ENCODE results near the gene AP1S2. TPM values are rescaled to one million over a fixed set of nuclear protein-coding genes. Genes with fewer than 3 reads are reported as not detected.

Gene AP1S2
- total RNA-seq, 1 donor from 2014 or later = 873 TPM

GRCh38 chrX:15864629-15865028 lies 10.0 kb upstream of the AP1S2 start:
- no peaks in the 10 kb centered on the region for H4K20me1 ChIP-seq (ENCODE audit: low read depth)
- H3K9ac ChIP-seq = no peak overlapping the region
- no peaks in the 10 kb centered on the region for H3K4me1 Mint-ChIP-seq
- H3K4me3 Mint-ChIP-seq = no peak overlapping the region
- H3K36me3 ChIP-seq = no peaks in the 10 kb centered on the region
- no peaks in the 10 kb centered on the region for H3K79me2 ChIP-seq (ENCODE audit: low read depth)
- H3F3A ChIP-seq (ENCODE audit: low read depth) = peaks cover 11% of the 10 kb centered on the region
- H3K27me3 Mint-ChIP-seq (ENCODE audit: insufficient read depth, low read depth) = no peaks in the 10 kb centered on the region
- H3K9me3 Mint-ChIP-seq = peaks cover 3% of the 10 kb centered on the region
- no peak overlapping the region for H3K27ac ChIP-seq
- H3K27ac Mint-ChIP-seq = no peak overlapping the region
- no peak overlapping the region for H3K4me2 ChIP-seq
- TF ChIP-seq EZH2 (IDR thresholded peaks at IDR 0.05) (no peak), EZH2phosphoT487 (IDR thresholded peaks at IDR 0.05) (no peak), CTCF (IDR thresholded peaks at IDR 0.05) (no peak)
- H3K4me3 ChIP-seq = no peak overlapping the region
- peaks cover 17% of the 10 kb centered on the region for H3K4me1 ChIP-seq
- H3K27me3 ChIP-seq = no peaks in the 10 kb centered on the region
- H3K36me3 Mint-ChIP-seq = peaks cover 3% of the 10 kb centered on the region
- H2AFZ ChIP-seq (replicated peaks) = no peak overlapping the region
- H3K9me3 ChIP-seq (ENCODE audit: low read depth) = no peaks in the 10 kb centered on the region
- DNase-seq (ENCODE audit: low spot score) = no peak

- Mint-ChIP-seq H3K27me3 (ENCODE audit: insufficient read depth, low read depth) (no peaks in the 10 kb centered on the region), H3K36me3 (peaks cover 3% of the 10 kb centered on the region), H3K4me3 (no peak overlapping the region), H3K4me1 (no peaks in the 10 kb centered on the region), H3K9me3 (peaks cover 3% of the 10 kb centered on the region), H3K27ac (no peak overlapping the region)
- no peak for TF ChIP-seq EZH2phosphoT487 (IDR thresholded peaks at IDR 0.05)
- TF ChIP-seq CTCF (IDR thresholded peaks at IDR 0.05) = no peak
- TF ChIP-seq EZH2 (IDR thresholded peaks at IDR 0.05) = no peak
- H3K27me3 ChIP-seq = no peaks in the 10 kb centered on the region
- H3F3A ChIP-seq (ENCODE audit: low read depth) = peaks cover 11% of the 10 kb centered on the region
- H3K4me1 ChIP-seq = peaks cover 17% of the 10 kb centered on the region
- H2AFZ ChIP-seq (replicated peaks) = no peak overlapping the region
- H3K27ac ChIP-seq = no peak overlapping the region
- no peak for DNase-seq (ENCODE audit: low spot score)
- H3K79me2 ChIP-seq (ENCODE audit: low read depth) = no peaks in the 10 kb centered on the region
- no peaks in the 10 kb centered on the region for H3K36me3 ChIP-seq
- H3K9ac ChIP-seq = no peak overlapping the region
- H3K4me3 ChIP-seq = no peak overlapping the region
- H3K4me2 ChIP-seq = no peak overlapping the region
- no peaks in the 10 kb centered on the region for H3K9me3 ChIP-seq (ENCODE audit: low read depth)
- no peaks in the 10 kb centered on the region for H4K20me1 ChIP-seq (ENCODE audit: low read depth)
Measured at GRCh38 chrX:15864023-15864422, 9.4 kb upstream of the AP1S2 start.

- peaks cover 3% of the 10 kb centered on the region for H3K36me3 Mint-ChIP-seq
- Histone ChIP-seq H3K4me3 (no peak overlapping the region), H3K36me3 (no peaks in the 10 kb centered on the region), H3K9me3 (ENCODE audit: low read depth) (no peaks in the 10 kb centered on the region), H4K20me1 (ENCODE audit: low read depth) (no peaks in the 10 kb centered on the region), H3F3A (ENCODE audit: low read depth) (peaks cover 18% of the 10 kb centered on the region), H2AFZ (replicated peaks) (no peak overlapping the region), H3K9ac (no peak overlapping the region), H3K4me2 (no peak overlapping the region), H3K27ac (no peak overlapping the region), H3K4me1 (peaks cover 20% of the 10 kb centered on the region), H3K27me3 (no peaks in the 10 kb centered on the region), H3K79me2 (ENCODE audit: low read depth) (no peaks in the 10 kb centered on the region)
- DNase-seq (ENCODE audit: low spot score) = no peak
- H3K4me3 Mint-ChIP-seq = no peak overlapping the region
- H3K4me1 Mint-ChIP-seq = peaks cover 7% of the 10 kb centered on the region
- H3K27me3 Mint-ChIP-seq (ENCODE audit: insufficient read depth, low read depth) = no peaks in the 10 kb centered on the region
- no peak overlapping the region for H3K27ac Mint-ChIP-seq
- H3K9me3 Mint-ChIP-seq = peaks cover 3% of the 10 kb centered on the region
- TF ChIP-seq EZH2 (IDR thresholded peaks at IDR 0.05) (no peak), CTCF (IDR thresholded peaks at IDR 0.05) (no peak), EZH2phosphoT487 (IDR thresholded peaks at IDR 0.05) (no peak)
Measured at GRCh38 chrX:15860921-15861320, 6.3 kb upstream of the AP1S2 start.
